PC-3 (cell line): ENCODE data around the gene SRRT. TPM values are rescaled to one million over a fixed set of nuclear protein-coding genes. Genes with fewer than 3 reads are reported as not detected.
A peak's percentile ranks its signal among the peaks of the same experiment; 100 is the strongest.

Experiments used
- ATAC-seq: fragments of 200-7000 bp; cut with Tn5 transposase; 2 replicates; pipeline ENCODE4 v1.9.1; 2020; ENCODE audit warnings: mild to moderate bottlenecking, moderate library complexity
- BruUV-seq: library from RNA; stranded (reverse); fragments of 400-500 nt; replicated peaks from 2 replicates; lab custom pipeline; 2021; lab: Mats Ljungman, UMichigan
- CTCF ChIA-PET: fragments of 300-600 bp; sonication (Branson Sonifier 250); formaldehyde crosslinking; loops from one replicate; lab custom pipeline; 2022; ENCODE audit warnings: antibody characterized with exemption; lab: Charles Lee
- POLR2A ChIA-PET: fragments of 300-600 bp; sonication (Branson Sonifier 250); formaldehyde crosslinking; loops from one replicate; lab custom pipeline; 2022; ENCODE audit warnings: antibody characterized with exemption; ENCODE audit not compliant: unreplicated experiment; lab: Charles Lee
- DNase-seq: peaks from one replicate; pipeline ENCODE4 v3.0.0-alpha.2; 2015
- H2AFZ ChIP-seq: fragments of 300-600 bp; sonication (generic); 2 replicates; pipeline ENCODE4 v1.6.0; 2016; ENCODE audit warnings: antibody characterized with exemption, low read length
- H3F3A ChIP-seq: fragments of 300-600 bp; sonication (generic); one replicate; pipeline ENCODE4 v1.6.0; 2017; ENCODE audit warnings: antibody characterized with exemption, low read length, control low read depth, mild to moderate bottlenecking; ENCODE audit not compliant: unreplicated experiment
- H3K27ac ChIP-seq: fragments of 300-600 bp; sonication (generic); 2 replicates; pipeline ENCODE4 v1.5.1; 2016; ENCODE audit warnings: mild to moderate bottlenecking, low read length
- H3K27me3 ChIP-seq: fragments of 300-600 bp; sonication (generic); 2 replicates; pipeline ENCODE4 v1.6.1; 2016; ENCODE audit warnings: low read length, mixed read lengths
- H3K36me3 ChIP-seq: fragments of 300-600 bp; sonication (generic); 2 replicates; pipeline ENCODE4 v1.6.1; 2016; ENCODE audit warnings: low read depth, mixed run types, low read length, mixed read lengths
- H3K4me1 ChIP-seq: fragments of 300-600 bp; sonication (generic); 2 replicates; pipeline ENCODE4 v1.5.1; 2016; ENCODE audit warnings: low read length; ENCODE audit not compliant: insufficient read depth
- H3K4me2 ChIP-seq: fragments of 300-600 bp; sonication (generic); 2 replicates; pipeline ENCODE4 v1.6.0; 2016; ENCODE audit warnings: low read length
- H3K4me3 ChIP-seq: fragments of 300-600 bp; sonication (generic); 2 replicates; pipeline ENCODE4 v1.5.1; 2016; ENCODE audit warnings: mild to moderate bottlenecking, low read length, mixed read lengths
- H3K79me2 ChIP-seq: fragments of 300-600 bp; sonication (generic); 2 replicates; pipeline ENCODE4 v1.6.1; 2017; ENCODE audit warnings: low read length, mixed read lengths
- H3K9ac ChIP-seq: fragments of 300-600 bp; sonication (generic); 2 replicates; pipeline ENCODE4 v1.6.0; 2016; ENCODE audit warnings: mild to moderate bottlenecking, low read length
- H3K9me2 ChIP-seq: fragments of 300-600 bp; sonication (generic); replicated peaks from 2 replicates; pipeline ENCODE4 v1.6.1; 2016; ENCODE audit warnings: mixed run types, low read length, mixed read lengths
- H3K9me3 ChIP-seq: fragments of 300-600 bp; sonication (generic); 2 replicates; pipeline ENCODE4 v1.6.1; 2016; ENCODE audit warnings: low read length, mixed read lengths
- H4K20me1 ChIP-seq: fragments of 300-600 bp; sonication (generic); 2 replicates; pipeline ENCODE4 v1.6.1; 2016; ENCODE audit warnings: low read length, mixed read lengths
- CTCF ChIP-seq: fragments of 300-600 bp; sonication (generic); conservative IDR thresholded peaks from 2 replicates; pipeline ENCODE4 v1.5.1; 2017; ENCODE audit warnings: antibody characterized with exemption, low read depth, mild to moderate bottlenecking, low read length
- EZH2 ChIP-seq: fragments of 300-600 bp; sonication (generic); IDR thresholded peaks from one replicate; pipeline ENCODE4 v1.6.1; 2017; ENCODE audit warnings: antibody characterized with exemption, mild to moderate bottlenecking, low read length; ENCODE audit not compliant: unreplicated experiment
- EZH2phosphoT487 ChIP-seq: fragments of 300-600 bp; sonication (generic); IDR thresholded peaks from 2 replicates; pipeline ENCODE4 v1.6.1; 2018; ENCODE audit warnings: mild to moderate bottlenecking, antibody characterized with exemption, low read length, borderline replicate concordance
- intact Hi-C: fragments of 100-400 bp; cut with micrococcal nuclease; formaldehyde crosslinking; loops from 2 replicates; pipeline ENCODE4 v1.9.0; 2023
- total RNA-seq: library from RNA; depleted of rRNA; stranded (reverse); fragments of >200 nt; gene quantifications from 2 replicates; pipeline ENCODE4 v1.2.3, GENCODE V29; 2014

Gene SRRT
- total RNA-seq, 1 experiment from 2014 or later, result 177 TPM

- no peaks in the 10 kb centered on the region for H3K9me2 ChIP-seq
- no peaks in the 10 kb centered on the region for H3K27me3 ChIP-seq
- peak overlapping the region; percentile 76; the same call in 1 of the 2 replicates for H3K27ac ChIP-seq
- DNase-seq (no peak), ATAC-seq (no peak)
- H3F3A ChIP-seq, result no peaks in the 10 kb centered on the region
- ChIA-PET POLR2A (no interaction called here), CTCF (no interaction called here)
- H3K9ac ChIP-seq, result peak overlapping the region; percentile 99
- H4K20me1 ChIP-seq, result peaks cover 32% of the 10 kb centered on the region
- H3K9me3 ChIP-seq, result no peaks in the 10 kb centered on the region
- H2AFZ ChIP-seq, result no peak overlapping the region
- peaks cover 19% of the 10 kb centered on the region for H3K36me3 ChIP-seq
- BruUV-seq, result no TSS peak
- H3K4me3 ChIP-seq, result peak overlapping the region; percentile 78; the same call in 1 of the 2 replicates
- peaks cover 27% of the 10 kb centered on the region for H3K4me1 ChIP-seq
- intact Hi-C loops, result no loop called here
- peak overlapping the region; percentile 100 for H3K4me2 ChIP-seq
- H3K79me2 ChIP-seq, result peaks cover 39% of the 10 kb centered on the region
- no peak for TF ChIP-seq EZH2
- TF ChIP-seq CTCF, result no peak
- no peak for TF ChIP-seq EZH2phosphoT487
These were observed 1.2 kb upstream of the SRRT start for GRCh38 chr7:100873599-100874299.

GRCh38 chr7:100874300-100874576 is 665 bp upstream of the SRRT start:
- peak overlapping the region; percentile 100 for H3K4me2 ChIP-seq
- H3K27me3 ChIP-seq, result no peaks in the 10 kb centered on the region
- intact Hi-C loops, result no loop called here
- peak overlapping the region; percentile 76 for H3K27ac ChIP-seq
- ChIA-PET POLR2A (no interaction called here), CTCF (no interaction called here)
- peaks cover 22% of the 10 kb centered on the region for H3K36me3 ChIP-seq
- peaks cover 44% of the 10 kb centered on the region for H3K79me2 ChIP-seq
- TF ChIP-seq EZH2, result no peak
- no peak for TF ChIP-seq CTCF
- no peak for TF ChIP-seq EZH2phosphoT487
- no peaks in the 10 kb centered on the region for H3F3A ChIP-seq
- H3K4me3 ChIP-seq, result peak overlapping the region; percentile 78
- peaks cover 27% of the 10 kb centered on the region for H3K4me1 ChIP-seq
- H4K20me1 ChIP-seq, result peaks cover 36% of the 10 kb centered on the region
- BruUV-seq, result no TSS peak
- ATAC-seq, result no peak
- H3K9ac ChIP-seq, result peak overlapping the region; percentile 99
- peak overlapping the region; percentile 77 for H2AFZ ChIP-seq
- H3K9me3 ChIP-seq, result no peaks in the 10 kb centered on the region
- DNase-seq, result no peak
- no peaks in the 10 kb centered on the region for H3K9me2 ChIP-seq

GRCh38 chr7:100875356-100875751 is 451 bp downstream of the SRRT start:
- peak overlapping the region; percentile 99 for H3K9ac ChIP-seq
- no peaks in the 10 kb centered on the region for H3K9me2 ChIP-seq
- H2AFZ ChIP-seq, result peak overlapping the region; percentile 63
- peaks cover 44% of the 10 kb centered on the region for H4K20me1 ChIP-seq
- peak overlapping the region; percentile 100 for H3K4me2 ChIP-seq
- intact Hi-C loops, result no loop called here
- peaks cover 27% of the 10 kb centered on the region for H3K4me1 ChIP-seq
- H3K36me3 ChIP-seq, result peaks cover 29% of the 10 kb centered on the region
- H3F3A ChIP-seq, result no peaks in the 10 kb centered on the region
- ChIA-PET POLR2A (interaction anchor here (0.5 to 1.8 kb wide), 6 partner anchors 14 to 1531 kb away, joined by 3 to 39 read pairs (median 9); partner anchors contain the start of gene UFSP1), CTCF (interaction anchor here (0.6 to 0.7 kb wide), 2 partner anchors 287 to 321 kb away, joined by 7 read pairs; no protein-coding TSS in a partner anchor)
- peaks cover 55% of the 10 kb centered on the region for H3K79me2 ChIP-seq
- peak; percentile 33 for ATAC-seq
- TF ChIP-seq EZH2phosphoT487, result no peak
- TF ChIP-seq CTCF, result no peak
- TF ChIP-seq EZH2, result no peak
- BruUV-seq, result TSS peak; percentile 59
- peak overlapping the region; percentile 76 for H3K27ac ChIP-seq
- H3K27me3 ChIP-seq, result no peaks in the 10 kb centered on the region
- H3K4me3 ChIP-seq, result peak overlapping the region; percentile 78
- peak; percentile 20 for DNase-seq
- H3K9me3 ChIP-seq, result no peaks in the 10 kb centered on the region
